22Rv1 (cell line): ENCODE data around the gene STX18.

Experiments
- CTCF ChIP-seq: fragments of 450-650 bp; IDR thresholded peaks from 2 replicates; pipeline ENCODE4 v1.5.1; 2017; ENCODE audit warnings: mild to moderate bottlenecking
- ZFX ChIP-seq: fragments of 450-650 bp; IDR thresholded peaks from 2 replicates; pipeline ENCODE4 v1.6.1; 2017; ENCODE audit warnings: antibody characterized with exemption, borderline replicate concordance

- no peak for TF ChIP-seq CTCF
- TF ChIP-seq ZFX = no peak
Observed at GRCh38 chr4:4395849-4396627, 145.8 kb downstream of the STX18 start.
